Skeletal muscle cell (primary cell): ENCODE results near the gene TEX19.

Source experiments
- DNase-seq: peaks from one replicate; pipeline ENCODE4 v3.0.0-alpha.2; 2010; ENCODE audit warnings: low read depth
- H3K4me3 ChIP-seq: 2 replicates; pipeline ENCODE4 v1.5.1; 2011; ENCODE audit warnings: low read depth, mild to moderate bottlenecking, control low read depth, low read length, moderate library complexity

The TEX19 gene

GRCh38 chr17:82385559-82386254 is 26.7 kb downstream of the TEX19 start:
- DNase-seq = no peak
- H3K4me3 ChIP-seq = no peak overlapping the region

- H3K4me3 ChIP-seq = no peak overlapping the region
- no peak for DNase-seq
Measured at GRCh38 chr17:82386255-82386831, 27.3 kb downstream of the TEX19 start.

- no peak for DNase-seq
- H3K4me3 ChIP-seq = no peak overlapping the region
Measured at GRCh38 chr17:82386881-82387704, 28.0 kb downstream of the TEX19 start.

DNA sequence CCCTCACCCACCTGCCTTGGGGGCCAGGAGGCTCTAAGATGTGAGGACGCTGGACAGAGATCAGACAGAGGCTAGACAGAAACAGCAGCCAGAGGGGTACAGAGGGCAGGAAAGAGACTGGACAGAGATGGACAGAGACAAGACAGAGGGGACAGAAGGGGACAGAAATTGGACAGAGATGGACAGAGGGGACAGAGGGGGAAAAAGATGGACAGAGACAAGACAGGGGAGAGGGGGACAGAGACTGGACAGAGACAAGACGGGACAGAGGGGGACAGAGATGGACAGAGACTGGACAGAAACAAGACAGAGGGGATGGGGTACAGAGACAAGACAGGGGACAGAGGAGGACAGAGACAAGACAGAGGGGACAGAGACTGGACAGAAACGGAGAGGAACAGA is 28.7 kb downstream of the TEX19 start:
- DNase-seq = no peak
- H3K4me3 ChIP-seq = no peak overlapping the region

- no peak overlapping the region for H3K4me3 ChIP-seq
- no peak for DNase-seq
Measured at GRCh38 chr17:82388223-82388921, 29.3 kb downstream of the TEX19 start.

DNA sequence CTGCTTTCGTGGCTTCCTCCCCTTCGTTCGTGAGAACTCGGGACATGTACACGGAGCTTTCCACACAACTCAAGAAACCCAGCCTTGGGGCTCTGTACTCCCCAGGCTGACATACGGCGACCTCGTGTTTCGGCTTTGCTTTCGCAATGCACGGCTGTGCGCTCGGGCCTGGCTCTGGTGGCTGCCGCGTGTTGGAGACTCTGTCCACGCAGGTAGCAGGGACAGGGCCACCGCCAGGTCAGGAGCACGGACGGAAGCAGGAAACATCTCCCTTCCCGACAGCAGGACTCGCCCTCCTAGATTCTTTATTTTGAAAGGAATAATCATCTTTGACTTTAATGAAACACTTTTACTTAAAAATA is 29.9 kb downstream of the TEX19 start:
- H3K4me3 ChIP-seq = no peak overlapping the region
- no peak for DNase-seq

DNA sequence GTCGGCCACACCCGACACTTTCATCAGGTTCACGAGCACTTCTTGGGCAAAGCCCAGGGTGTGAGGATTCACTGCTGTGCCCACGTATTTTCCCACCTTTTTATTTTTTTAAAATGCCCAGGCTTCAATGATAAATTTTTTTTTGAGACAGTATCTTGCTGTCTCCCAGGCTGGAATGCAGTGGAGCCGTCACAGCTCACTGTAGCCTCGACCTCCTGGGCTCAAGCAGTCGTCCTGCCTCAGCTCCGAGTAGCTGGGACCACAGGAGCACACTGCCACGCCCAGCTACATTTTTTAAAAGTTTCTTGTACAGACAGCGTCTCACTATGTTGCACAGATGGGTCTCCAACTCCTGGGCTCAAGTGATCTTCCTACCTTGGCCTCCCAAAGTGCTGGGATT is 30.3 kb downstream of the TEX19 start:
- H3K4me3 ChIP-seq = no peak overlapping the region
- DNase-seq = no peak

DNA sequence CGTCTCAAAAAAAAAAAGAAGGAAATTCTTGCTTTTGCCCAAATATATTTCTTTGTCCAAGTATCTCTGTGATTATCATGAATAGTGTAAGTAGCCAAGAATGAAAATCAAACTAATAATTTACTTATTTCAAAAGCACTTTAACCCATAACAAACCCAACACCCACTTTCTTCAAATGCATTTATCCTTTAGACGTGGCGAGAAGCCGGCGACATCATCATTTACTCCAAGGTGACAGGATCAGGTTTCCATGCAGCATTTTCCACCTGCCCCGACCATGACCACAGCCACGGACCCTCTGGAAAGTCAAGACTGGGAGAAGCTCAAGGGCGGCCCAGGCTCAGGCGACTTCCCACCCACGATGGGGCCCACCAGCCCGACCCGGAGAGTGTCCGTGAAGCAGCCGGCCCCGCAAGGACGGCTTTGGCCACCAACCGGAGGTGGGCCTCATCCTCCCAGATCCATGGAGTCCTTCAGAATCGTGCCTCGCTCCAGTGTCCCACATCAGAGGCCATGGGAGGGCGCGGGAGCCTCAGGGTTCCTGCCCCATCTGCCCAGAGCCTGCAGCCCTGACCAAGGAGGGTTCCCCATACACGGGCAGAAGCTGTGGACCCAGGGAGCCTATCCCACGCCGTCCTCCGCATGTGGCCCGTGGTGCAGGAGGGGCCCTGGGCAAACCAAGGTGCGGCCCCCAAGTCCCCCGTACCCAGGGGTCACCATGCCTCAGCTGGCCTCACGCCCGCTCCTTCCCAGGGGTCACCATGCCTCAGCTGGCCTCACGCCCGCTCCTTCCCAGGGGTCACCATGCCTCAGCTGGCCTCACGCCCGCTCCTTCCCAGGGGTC is 31.2 kb downstream of the TEX19 start:
- H3K4me3 ChIP-seq = no peak overlapping the region
- DNase-seq = no peak

DNA sequence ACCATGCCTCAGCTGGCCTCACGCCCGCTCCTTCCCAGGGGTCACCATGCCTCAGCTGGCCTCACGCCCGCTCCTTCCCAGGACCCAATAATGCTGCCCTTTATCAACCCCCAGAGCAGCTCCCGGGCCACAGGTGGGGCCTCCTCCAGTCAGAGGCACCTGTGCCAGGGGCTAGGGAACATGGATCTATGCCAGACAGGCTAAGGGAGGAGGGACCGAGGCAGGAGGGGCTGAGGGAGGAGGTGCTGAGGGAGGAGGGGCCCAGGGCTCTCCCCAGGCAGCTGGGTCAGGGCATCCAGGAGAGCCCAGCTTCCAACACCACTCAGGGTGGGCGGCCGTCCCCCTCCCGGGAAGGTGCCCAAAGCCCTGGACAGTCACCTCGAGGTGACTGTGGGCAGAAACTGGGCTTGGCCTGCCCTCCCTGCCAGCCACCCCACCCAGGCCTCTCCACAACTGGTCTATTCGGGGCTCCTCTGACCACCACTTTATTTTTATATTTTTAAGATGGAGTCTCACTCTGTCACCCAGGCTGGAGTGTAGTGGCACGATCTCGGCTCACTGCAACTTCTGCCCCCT is 31.9 kb downstream of the TEX19 start:
- no peak overlapping the region for H3K4me3 ChIP-seq
- no peak for DNase-seq

GRCh38 chr17:82391496-82392066 is 32.5 kb downstream of the TEX19 start:
- DNase-seq = no peak
- no peak overlapping the region for H3K4me3 ChIP-seq

GRCh38 chr17:82392209-82392920 is 33.3 kb downstream of the TEX19 start:
- H3K4me3 ChIP-seq = no peak overlapping the region
- DNase-seq = no peak

DNA sequence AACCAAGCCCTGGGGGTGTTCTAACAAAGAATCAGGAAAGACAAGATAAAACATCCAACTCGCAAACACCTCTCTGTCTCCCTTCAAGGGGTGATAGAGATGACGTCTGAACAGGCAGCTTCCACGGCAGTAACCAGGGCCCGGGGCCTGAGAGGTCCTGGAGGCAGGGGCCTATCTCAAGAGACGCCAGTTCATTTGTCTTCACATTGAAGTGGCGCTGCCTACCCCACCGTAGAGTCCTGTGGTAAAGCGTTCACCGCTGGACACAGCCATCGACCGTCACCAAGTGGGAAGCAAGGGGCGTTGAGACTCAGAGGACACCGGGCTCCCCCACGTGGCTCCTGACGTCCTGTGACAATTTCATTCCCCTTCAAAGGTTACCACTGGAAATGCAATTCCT is 33.9 kb downstream of the TEX19 start:
- H3K4me3 ChIP-seq = no peak overlapping the region
- DNase-seq = no peak

GRCh38 chr17:82394278-82394677 is 35.2 kb downstream of the TEX19 start:
- no peak overlapping the region for H3K4me3 ChIP-seq
- no peak for DNase-seq

- DNase-seq = peak; percentile 97
- no peak overlapping the region for H3K4me3 ChIP-seq
Measured at GRCh38 chr17:82396601-82397435, 37.8 kb downstream of the TEX19 start.

DNA sequence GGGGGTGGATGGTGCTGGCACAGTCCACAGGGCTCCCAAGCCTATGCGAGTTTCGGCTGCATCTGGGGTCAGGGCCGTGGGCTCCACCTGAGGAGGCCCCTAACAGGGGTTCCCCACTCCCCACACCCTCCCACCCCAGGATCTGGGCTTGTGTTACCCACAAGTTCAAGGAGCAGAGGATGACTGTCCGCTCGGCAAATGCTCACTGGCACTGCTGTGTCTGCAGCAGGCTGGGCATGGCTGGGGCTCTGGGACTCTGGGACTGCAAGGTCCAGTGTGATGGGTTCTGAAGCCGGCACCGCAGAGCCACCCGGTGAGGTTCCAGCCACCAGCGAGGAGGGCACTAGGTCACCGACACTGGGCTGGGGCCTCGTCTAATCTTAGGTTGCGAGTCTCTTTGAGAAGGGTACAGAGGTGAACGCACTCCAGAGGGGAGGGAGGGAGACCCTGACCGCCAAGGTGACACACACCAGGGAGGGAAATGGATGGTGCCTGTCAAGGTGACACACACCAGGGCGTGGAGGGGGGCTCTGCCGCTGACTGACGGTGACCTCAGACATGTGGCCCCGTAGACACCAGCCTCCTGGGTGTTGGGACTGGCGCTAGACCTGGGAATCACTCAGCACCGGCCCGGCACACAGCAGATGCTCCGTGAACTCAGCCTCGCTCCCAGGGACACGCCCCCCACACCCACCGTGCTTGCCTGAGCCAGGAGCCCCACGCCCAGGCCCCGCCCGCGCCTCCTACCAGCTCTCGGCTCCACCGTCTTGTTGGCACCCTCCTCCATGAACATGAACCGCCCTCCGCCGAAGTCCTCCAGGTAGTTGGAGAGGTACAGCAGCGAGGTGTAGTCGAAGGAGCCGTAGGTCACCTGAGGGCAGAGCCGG is 38.6 kb downstream of the TEX19 start:
- no peak overlapping the region for H3K4me3 ChIP-seq
- no peak for DNase-seq

GRCh38 chr17:82399041-82399441 is 40.0 kb downstream of the TEX19 start:
- H3K4me3 ChIP-seq = no peak overlapping the region

More at GRCh38 chr17:82399041-82399441, 40.0 kb downstream of the TEX19 start:
- DNase-seq = peak; percentile 82
